Islet of Langerhans (tissue), 1 donor: ENCODE data around the gene HOXA7.

Experiments used
- FAIRE-seq: peaks from one replicate; lab custom pipeline; 2011; peaks lifted over from hg19 to GRCh38; lab: Jason Lieb, UNC

The HOXA7 gene

DNA sequence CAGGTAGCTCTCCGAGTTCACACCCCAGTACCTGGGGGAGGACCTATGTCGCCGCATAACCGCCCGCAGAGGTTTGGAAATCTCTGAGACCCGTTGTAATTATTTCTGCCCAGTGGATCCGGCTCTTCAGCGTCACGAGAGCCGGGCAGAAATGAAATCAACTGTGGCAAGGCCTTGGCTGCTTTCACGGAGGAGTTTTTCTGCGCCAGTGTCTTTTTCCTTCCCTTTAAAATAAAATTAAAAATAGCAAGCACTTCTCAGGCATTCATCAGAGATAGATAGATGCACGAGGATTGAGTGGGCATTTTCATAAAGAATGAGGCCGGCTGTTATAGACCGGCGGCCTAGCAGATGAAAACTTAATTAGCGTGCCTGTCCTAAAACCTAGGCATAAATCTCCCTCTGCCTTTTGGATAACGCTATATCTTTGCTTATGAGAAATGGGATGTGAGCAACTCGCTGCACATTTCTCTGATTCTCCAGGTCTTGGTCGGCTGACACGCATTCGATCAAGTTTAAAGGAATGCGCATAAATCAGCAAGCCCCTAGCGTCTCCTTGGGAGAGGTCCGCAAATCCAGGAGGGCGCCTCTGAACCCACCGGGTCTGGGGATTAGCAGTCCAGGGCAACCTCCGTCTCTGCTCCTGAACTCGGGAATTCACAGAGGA, 37.0 kb upstream of the HOXA7 start:
- FAIRE-seq: no peak

- no peak for FAIRE-seq
Measured at GRCh38 chr7:27192546-27193334, 36.3 kb upstream of the HOXA7 start.

DNA sequence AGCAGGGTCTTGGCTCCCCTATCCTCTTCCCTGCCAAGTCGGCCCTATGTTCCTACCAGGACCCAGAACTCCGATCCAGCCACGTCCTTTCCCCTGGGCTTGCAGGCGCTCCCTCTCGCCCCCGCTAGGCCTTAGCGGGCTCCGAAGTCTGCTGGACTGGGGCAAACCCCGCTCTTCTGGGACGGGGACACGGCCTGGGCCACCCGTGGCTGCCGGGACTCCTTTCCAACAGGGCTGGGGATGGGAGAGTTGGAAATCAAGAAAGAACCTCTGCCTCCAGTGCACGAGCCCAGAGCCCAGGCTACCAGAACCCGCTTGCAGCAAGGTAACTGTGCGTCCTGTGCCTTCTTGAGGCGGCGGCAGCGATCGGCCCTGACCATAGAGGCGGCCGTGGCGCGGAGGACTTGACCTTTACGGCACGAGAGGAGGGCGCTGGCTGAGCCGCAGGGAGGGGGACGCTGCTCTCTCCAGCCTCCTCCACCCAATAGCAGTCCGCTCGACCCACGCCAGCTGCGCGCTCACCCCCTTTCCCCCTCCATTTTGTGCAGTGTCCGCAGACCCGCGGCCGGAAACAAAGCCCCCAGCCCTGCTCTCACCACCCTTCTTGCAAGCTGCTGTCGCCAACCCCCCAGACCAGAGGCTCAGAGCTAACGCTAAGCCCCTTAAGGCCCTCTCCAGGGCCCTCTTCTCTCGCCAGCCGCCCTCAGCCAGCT, 35.5 kb upstream of the HOXA7 start:
- no peak for FAIRE-seq

GRCh38 chr7:27191161-27191731, 34.8 kb upstream of the HOXA7 start:
- FAIRE-seq: no peak

GRCh38 chr7:27189997-27190748, 33.7 kb upstream of the HOXA7 start:
- no peak for FAIRE-seq

DNA sequence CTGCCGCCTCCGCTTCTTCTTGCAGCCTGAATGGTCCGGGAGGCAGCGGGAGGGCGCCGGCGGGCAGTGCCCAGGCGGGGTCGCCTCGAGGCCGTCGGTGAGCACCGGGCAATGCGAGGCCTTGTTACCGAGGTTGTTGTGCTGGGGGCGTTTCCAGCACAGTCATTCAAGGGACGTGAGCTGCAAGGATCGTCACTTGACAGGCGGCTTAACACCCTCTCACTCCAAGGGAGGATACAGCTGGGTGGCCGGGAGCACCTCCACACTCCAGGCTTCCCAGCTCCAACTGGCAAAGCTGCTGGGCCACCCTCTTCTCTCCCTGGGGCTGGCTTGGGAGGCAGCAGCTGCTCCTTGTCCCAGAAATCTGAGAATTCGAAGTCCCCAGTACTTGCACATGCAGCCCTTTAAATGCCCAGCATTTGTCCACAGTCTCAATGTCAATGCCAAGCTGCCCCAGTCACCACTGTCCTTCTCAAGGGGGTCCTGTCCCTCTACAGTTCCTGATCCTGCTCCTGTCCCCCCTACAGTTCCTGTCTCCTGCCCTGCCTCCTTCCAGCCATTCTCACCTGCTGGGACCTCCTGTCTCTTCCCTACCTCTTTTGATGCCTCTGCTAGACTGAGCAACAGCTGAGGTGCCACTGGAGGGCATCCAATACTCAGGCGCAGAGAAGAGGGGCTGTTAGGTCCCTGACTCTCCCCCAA, 33.0 kb upstream of the HOXA7 start:
- FAIRE-seq: no peak

DNA sequence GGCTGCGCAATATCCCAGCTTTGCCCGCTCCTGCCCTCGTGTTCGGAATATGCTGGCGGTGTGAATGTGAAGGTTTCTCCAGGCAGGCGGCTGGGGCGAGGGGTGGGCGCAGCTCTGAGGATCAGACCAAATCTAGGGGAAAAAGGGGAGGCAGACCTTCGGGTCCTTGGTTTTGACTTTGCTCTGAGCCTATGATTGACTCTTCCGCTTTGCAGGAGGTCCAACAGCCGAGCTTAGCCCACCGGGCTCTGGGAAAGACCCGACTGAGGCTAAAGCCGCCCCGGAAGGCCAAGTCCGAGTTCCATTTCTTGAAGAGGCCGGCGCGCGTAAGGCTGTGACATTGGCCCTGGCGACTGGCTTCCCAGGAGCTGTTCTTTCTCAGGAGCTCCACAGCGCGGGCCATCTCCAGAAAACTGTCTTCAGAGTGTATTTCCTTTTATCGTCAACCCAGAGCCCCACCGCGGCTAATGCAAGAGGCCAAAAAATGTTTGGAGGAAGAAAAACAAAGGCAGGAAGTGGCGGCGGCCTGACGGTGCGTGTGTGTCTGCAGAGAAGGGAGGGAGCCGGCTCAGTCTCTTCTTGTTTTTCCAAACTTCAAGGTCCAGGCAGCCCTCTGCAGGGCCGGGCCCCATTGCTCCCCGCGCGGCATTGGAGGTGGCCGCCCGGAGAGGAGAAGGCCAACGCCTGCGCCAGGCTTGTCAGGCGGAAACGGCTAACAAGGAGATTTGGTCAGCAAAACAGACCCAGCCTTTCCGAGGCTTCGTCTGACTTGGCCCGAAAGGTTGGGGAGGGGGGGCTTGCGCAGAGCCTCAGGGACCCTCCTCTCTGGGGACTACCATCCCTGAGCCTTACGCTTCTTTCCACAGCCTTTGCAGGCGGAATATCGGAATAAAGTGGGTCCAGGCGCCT, 32.2 kb upstream of the HOXA7 start:
- FAIRE-seq: no peak

DNA sequence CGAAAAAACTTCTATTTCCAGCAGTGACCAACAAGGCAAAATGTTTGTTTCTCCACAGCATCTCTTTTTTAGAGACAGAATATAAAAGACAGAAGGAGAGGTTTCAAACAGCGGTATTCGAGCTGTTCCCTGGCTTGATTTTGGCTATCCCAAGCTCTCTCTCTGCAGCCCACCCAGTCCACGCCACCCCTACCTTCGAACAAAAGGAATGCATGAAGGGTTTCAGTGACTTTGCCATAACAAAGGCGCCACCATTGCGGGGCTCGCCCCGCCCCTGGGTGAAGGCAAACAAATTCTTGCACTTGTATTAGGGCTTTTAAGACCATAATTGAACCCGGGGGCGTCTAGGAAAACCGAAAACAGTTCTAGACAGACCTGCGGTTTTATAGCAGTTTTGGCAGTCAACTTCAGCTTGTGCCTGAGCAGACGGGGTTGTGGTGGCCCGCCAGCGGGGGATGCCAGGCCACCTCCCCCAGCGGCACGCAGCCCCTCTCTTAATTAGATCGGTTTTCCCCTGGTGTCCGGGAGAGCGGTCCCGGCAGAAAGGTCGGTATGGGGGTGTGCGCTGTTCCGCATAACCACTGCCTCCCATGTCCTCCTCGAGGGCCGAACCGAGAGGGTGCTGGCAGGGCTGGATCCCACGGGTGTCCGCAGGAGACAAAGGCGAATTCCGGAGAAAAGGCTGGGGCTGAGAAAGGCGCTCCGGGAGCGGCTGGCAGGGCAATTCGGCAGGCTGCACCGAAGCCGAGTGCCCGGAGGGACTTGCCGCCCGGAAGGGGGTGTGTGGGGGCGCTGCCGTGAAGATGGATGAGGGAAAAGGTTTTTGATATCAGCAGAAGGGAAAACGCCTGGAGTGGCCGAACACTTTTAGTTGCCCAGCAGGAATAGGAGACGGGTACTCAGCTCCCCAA, 31.3 kb upstream of the HOXA7 start:
- FAIRE-seq: no peak

GRCh38 chr7:27186668-27187474, 30.4 kb upstream of the HOXA7 start:
- no peak for FAIRE-seq

- no peak for FAIRE-seq
Measured at GRCh38 chr7:27185854-27186667, 29.6 kb upstream of the HOXA7 start.

DNA sequence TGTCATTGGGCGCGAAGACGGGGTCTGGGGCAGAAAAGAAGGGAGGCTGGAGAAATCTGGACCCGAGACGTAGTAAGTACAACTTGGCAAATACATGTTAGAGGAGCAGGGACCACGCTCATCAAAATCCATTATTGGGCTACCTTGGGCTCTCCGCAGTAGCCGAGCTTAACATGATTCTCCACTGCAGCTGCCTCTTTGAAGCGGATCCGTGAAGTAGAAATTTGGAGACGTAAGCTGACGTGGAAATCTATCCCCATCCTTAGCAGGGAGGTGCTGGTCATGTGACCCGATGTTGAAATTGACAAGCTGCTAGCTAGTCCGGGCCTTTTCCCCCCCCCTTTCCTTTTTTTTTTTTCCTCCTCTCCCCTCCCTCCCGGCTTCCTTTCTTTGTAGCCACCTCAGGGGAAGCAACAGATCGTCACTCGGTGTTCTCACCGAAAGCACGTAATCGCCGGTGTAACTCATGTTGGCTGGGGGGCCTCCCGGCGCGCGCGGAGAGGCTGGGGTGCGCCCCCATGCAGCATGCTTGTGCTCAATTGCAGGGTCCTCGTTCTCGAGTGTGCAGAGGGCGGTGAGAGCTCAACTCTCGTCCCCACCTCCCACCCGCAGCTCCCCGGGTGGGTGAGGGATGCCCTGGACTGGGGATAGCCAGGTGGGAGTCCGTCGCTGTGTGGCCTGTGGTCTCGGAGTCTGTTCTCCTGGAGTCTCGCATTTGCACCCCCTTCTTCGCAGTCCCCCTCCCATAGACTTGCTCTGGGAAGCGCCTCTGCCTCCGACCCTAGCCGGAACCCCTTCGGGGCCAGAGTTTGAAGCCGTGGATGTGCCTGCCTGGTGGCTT, 28.8 kb upstream of the HOXA7 start, which contains the start of gene HOXA11:
HOXA11 (minus strand) TSS at position 220 of the 841 bp plus-strand sequence; CDS start at position 132, 88 bp downstream.
- no peak for FAIRE-seq

DNA sequence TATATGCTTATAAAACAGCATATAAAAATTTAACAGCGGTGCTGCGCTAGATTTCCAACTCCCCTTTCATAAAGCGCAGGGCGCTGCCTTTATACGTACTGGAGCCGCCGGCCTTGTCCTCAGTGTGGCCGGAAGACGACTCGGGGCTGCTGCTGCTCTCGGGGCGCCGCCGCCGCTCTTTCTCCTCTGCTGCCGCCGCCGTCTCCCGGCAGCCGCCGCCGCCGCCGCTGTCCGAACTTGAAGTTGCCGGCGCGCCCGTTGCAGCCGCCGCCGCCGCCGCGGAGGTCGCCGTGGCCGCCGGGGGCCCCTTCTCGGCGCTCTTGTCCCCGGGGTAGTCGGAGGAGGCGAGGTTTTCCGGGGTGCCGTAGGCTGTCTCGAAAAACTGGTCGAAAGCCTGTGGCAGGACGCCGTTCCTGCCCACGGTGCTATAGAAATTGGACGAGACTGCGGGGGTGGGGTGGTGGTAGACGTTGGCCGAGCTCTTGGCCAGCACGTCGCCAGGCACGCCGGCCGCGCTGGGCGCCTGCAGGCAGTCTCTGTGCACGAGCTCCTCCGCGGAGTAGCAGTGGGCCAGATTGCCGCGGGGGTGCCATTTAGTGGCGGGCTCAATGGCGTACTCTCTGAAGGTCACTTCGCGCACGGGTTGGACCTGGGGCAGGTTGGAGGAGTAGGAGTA, 28.0 kb upstream of the HOXA7 start:
- FAIRE-seq: no peak

DNA sequence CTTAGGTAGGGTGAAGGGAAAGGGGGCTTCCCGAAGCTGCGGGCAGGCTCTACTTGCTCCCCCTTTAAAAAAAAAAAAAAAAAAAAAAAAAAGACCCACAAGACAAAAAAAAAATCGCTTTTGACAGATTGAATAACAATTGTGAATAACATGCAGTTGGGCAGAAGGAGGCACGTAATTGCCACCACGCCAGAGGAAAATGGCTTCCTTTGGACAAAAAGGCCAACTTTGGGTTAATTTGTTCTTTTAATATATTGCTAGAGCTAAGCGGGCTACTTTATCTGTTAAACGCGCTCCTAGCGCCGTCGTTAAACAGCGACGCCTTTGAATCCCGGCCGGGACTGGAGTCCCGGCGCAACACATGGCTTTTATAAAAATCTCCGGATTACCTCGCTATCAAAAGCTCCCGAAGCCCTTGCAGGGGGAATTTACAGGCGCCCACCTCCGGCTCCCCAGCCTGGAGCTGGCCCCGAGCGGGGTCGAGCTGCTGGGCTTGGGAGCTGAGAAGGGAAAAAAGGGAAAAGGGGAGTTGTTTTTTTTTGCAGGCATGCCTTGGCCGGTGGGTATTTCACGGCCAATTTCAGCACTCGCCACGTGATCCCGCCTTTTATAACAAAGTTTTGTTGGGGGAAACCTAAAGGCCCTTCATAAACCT, 27.3 kb upstream of the HOXA7 start:
- FAIRE-seq: no peak

DNA sequence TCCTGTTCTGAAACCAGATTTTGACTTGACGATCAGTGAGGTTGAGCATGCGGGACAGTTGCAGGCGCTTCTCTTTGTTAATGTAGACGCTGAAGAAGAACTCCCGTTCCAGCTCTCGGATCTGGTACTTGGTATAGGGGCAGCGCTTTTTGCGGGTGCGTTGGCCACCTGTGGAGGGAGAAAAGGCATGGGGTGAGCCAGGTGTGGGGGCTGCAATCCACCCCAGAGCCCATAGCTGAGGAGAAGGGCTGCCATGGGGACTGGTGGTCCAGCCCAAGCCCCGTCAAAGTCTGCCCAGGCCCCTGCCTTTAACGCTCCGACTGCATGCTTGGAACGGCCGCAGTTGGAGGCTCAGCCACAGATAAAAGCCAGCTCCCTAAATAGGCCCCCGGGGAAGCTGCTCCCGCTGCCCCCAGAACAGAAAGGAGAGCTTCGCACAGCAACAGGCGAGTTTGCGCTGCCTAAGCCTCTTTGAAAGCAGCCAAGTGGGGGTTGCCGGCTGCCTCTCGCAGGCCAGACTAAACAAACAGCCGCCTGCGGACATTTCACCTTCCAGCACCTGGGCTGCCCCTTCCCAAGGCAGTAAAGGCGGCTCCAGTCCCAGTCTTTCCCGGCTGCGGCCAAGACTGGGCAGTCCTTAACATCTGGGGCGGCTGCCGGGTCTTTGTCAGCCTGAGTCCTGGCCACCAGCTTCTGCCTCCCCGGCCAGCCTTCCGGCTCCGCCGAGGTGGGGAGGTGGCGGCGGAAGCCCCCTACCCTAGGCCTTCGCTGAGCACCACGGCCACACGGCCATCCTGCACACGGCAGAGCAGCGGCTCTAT, 26.6 kb upstream of the HOXA7 start:
- no peak for FAIRE-seq
